ENCODE data around the gene NGFR.

Gene NGFR

DNA sequence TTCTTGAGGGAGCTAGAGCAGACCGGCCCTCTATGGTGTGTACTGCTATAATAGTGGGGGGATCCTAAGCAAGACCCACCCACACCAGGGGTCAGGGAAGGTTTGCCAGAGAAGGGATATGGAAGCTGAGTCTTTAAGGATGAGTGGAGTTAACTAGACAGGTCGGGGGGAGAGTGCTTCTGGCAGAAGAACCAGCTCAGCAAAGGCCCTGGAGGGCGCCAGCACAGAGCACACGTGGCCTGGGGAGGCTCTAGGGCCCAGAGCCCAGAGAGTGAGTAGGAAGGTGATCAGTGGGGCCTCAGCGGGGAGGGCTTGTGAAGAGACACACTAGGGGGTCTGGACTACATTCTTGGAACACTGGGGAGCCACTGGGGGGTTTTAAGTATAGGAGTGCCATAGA, 21.1 kb downstream of the NGFR start:
- DNase-seq (ENCODE audit: low spot score in 2 of 2) (no peak), ATAC-seq (replicated peaks; ENCODE audit: extremely low read depth, poor library complexity, severe bottlenecking) (no peak)
- peaks cover 50% of the 10 kb centered on the region for H3K27me3 Mint-ChIP-seq
- no peaks in the 10 kb centered on the region for H3K4me1 Mint-ChIP-seq
- H3K4me3 Mint-ChIP-seq, result no peak overlapping the region
- H3K36me3 Mint-ChIP-seq (ENCODE audit: insufficient read depth), result peaks cover 4% of the 10 kb centered on the region
- no peak overlapping the region for H3K27ac Mint-ChIP-seq (ENCODE audit: low read depth)
- no peaks in the 10 kb centered on the region for H3K9me3 Mint-ChIP-seq

DNA sequence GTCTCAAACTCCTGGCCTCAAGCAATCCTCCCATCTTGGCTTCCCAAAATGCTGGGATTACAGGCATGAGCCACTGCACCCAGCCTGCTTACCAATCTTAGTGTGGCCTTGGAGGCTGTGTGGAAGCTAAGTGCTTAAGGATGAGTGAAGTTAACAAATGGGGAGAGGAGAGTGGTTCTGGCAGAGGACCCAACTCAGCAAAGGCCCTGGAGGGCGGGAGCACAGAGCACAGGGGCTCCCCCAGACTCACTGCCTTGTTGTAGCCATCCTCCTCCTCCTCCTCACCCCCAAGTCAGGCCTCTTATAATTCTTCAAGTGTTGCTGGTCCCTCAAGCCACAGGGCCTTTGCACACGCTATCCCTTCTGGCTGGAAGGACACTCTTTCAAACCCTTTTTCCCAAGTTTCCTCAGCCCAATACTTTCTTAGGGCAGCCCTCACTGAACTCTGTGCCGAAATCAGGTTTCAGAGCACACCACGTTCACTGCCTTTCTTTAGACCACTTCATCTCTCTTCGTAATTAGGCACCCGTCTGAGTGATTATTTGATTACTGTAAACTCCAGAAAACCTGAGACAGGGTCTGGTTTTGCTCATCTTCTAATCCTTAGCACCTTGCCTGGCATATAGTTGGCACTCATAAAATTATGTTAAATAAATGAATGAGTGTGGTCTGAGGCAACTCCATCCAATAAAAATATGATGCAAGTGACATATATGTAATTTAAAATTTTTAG, 23.4 kb downstream of the NGFR start:
- Mint-ChIP-seq H3K27me3 (peaks cover 44% of the 10 kb centered on the region), H3K9me3 (no peaks in the 10 kb centered on the region), H3K36me3 (ENCODE audit: insufficient read depth) (peaks cover 4% of the 10 kb centered on the region), H3K27ac (ENCODE audit: low read depth) (no peak overlapping the region), H3K4me1 (peaks cover 3% of the 10 kb centered on the region), H3K4me3 (no peak overlapping the region)
- DNase-seq (ENCODE audit: low spot score in 2 of 2) (no peak), ATAC-seq (replicated peaks; ENCODE audit: extremely low read depth, poor library complexity, severe bottlenecking) (no peak)

- no peak for ATAC-seq (replicated peaks; ENCODE audit: extremely low read depth, poor library complexity, severe bottlenecking)
- H3K27me3 Mint-ChIP-seq, result peaks cover 42% of the 10 kb centered on the region
These were observed 24.7 kb downstream of the NGFR start for GRCh38 chr17:49519781-49520180.

GRCh38 chr17:49520386-49521087, 25.4 kb downstream of the NGFR start:
- peaks cover 4% of the 10 kb centered on the region for H3K36me3 Mint-ChIP-seq (ENCODE audit: insufficient read depth)
- H3K27me3 Mint-ChIP-seq, result peaks cover 35% of the 10 kb centered on the region
- no peaks in the 10 kb centered on the region for H3K9me3 Mint-ChIP-seq
- H3K4me3 Mint-ChIP-seq, result no peak overlapping the region
- H3K27ac Mint-ChIP-seq (ENCODE audit: low read depth), result no peak overlapping the region
- no peak for ATAC-seq (replicated peaks; ENCODE audit: extremely low read depth, poor library complexity, severe bottlenecking)
- H3K4me1 Mint-ChIP-seq, result peaks cover 6% of the 10 kb centered on the region
- no peak for DNase-seq (ENCODE audit: low spot score in 2 of 2)

More at GRCh38 chr17:49519781-49520180, 24.7 kb downstream of the NGFR start:
- no peak for DNase-seq (ENCODE audit: low spot score in 2 of 2)
- H3K9me3 Mint-ChIP-seq, result no peaks in the 10 kb centered on the region
- no peak overlapping the region for H3K27ac Mint-ChIP-seq (ENCODE audit: low read depth)
- peaks cover 6% of the 10 kb centered on the region for H3K4me1 Mint-ChIP-seq
- no peak overlapping the region for H3K4me3 Mint-ChIP-seq
- peaks cover 4% of the 10 kb centered on the region for H3K36me3 Mint-ChIP-seq (ENCODE audit: insufficient read depth)

DNA sequence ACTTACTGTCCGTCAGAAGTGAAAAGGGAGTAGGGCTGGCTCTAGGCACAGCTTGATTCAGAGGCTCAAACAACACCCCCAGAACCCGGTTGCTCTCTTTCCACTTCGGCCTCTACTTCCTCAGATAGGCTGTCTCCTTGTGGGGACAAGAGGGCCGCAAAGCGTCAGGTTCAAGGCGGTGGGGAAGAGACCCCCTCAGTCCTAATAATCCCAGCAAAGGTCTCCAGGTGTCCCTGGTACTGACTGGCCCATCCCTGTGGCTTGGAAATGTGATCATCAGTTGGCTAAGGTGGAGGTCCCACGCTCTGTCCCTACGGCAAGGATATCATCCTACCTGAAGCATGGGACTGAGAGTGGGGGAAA, 26.0 kb downstream of the NGFR start:
- H3K9me3 Mint-ChIP-seq, result no peaks in the 10 kb centered on the region
- H3K36me3 Mint-ChIP-seq (ENCODE audit: insufficient read depth), result peaks cover 4% of the 10 kb centered on the region
- H3K27ac Mint-ChIP-seq (ENCODE audit: low read depth), result no peak overlapping the region
- peaks cover 6% of the 10 kb centered on the region for H3K4me1 Mint-ChIP-seq
- ATAC-seq (replicated peaks; ENCODE audit: extremely low read depth, poor library complexity, severe bottlenecking) (no peak), DNase-seq (ENCODE audit: low spot score in 2 of 2) (no peak)
- H3K4me3 Mint-ChIP-seq, result no peak overlapping the region
- peaks cover 30% of the 10 kb centered on the region for H3K27me3 Mint-ChIP-seq

GRCh38 chr17:49521471-49522356, 26.6 kb downstream of the NGFR start:
- H3K4me3 Mint-ChIP-seq, result no peak overlapping the region
- peaks cover 29% of the 10 kb centered on the region for H3K27me3 Mint-ChIP-seq
- no peak overlapping the region for H3K27ac Mint-ChIP-seq (ENCODE audit: low read depth)
- H3K4me1 Mint-ChIP-seq, result peaks cover 6% of the 10 kb centered on the region
- no peaks in the 10 kb centered on the region for H3K9me3 Mint-ChIP-seq
- peaks cover 4% of the 10 kb centered on the region for H3K36me3 Mint-ChIP-seq (ENCODE audit: insufficient read depth)
- ATAC-seq (replicated peaks; ENCODE audit: extremely low read depth, poor library complexity, severe bottlenecking), result no peak
- DNase-seq (ENCODE audit: low spot score in 2 of 2), result no peak

- ATAC-seq (replicated peaks; ENCODE audit: extremely low read depth, poor library complexity, severe bottlenecking) (no peak), DNase-seq (ENCODE audit: low spot score in 2 of 2) (no peak)
- Mint-ChIP-seq H3K9me3 (no peaks in the 10 kb centered on the region), H3K27ac (ENCODE audit: low read depth) (no peak overlapping the region), H3K27me3 (peaks cover 34% of the 10 kb centered on the region), H3K4me1 (peaks cover 6% of the 10 kb centered on the region), H3K4me3 (no peak overlapping the region), H3K36me3 (ENCODE audit: insufficient read depth) (peaks cover 4% of the 10 kb centered on the region)
These were observed 27.3 kb downstream of the NGFR start for GRCh38 chr17:49522357-49522890.

GRCh38 chr17:49523196-49523595, 28.1 kb downstream of the NGFR start:
- ATAC-seq (replicated peaks; ENCODE audit: extremely low read depth, poor library complexity, severe bottlenecking), result no peak
- Mint-ChIP-seq H3K4me3 (no peak overlapping the region), H3K9me3 (no peaks in the 10 kb centered on the region), H3K27me3 (peaks cover 35% of the 10 kb centered on the region), H3K4me1 (peaks cover 6% of the 10 kb centered on the region), H3K27ac (ENCODE audit: low read depth) (no peak overlapping the region), H3K36me3 (ENCODE audit: insufficient read depth) (peaks cover 4% of the 10 kb centered on the region)
- no peak for DNase-seq (ENCODE audit: low spot score in 2 of 2)

DNA sequence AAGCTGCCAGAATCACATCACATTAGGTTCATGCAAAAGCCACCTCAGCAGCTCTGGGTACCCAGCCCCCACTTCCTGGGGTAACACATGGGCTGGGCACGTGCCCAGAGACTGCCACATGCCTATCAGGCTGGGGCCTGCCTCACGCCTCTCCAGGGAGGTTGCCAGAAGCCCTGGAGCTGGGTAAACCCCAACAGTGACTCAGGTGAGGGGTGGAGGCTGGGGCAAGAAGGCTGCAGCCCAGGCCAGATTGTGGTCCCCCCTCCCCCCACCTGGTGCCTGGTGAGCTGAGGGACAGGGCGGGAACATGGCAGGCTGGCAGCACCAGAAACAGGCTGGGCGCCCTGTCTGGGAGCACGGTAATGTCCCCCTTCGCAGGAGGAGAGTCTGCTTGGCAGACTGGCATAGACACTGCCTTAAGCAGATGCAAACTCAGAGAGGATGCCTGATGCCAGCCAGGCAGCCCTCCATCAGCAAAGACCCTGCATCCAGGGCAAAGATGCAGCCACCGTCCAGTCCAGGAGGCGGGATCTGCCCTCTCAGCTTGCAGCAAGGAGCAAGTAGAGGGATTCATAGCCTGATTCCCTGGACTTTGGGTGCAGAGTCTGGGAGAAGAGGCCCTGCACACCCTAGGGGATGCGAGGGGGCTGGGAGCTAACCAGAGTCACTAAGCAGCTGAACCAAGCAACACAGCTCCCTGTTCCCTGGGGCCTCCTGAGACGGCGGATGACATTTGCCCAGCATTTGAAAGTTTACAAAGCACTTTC, 28.8 kb downstream of the NGFR start:
- H3K27me3 Mint-ChIP-seq, result peaks cover 36% of the 10 kb centered on the region
- H3K4me1 Mint-ChIP-seq, result peaks cover 6% of the 10 kb centered on the region
- peak in 1 of 2 donors; percentile 31 for DNase-seq (ENCODE audit: low spot score in 2 of 2)
- no peaks in the 10 kb centered on the region for H3K9me3 Mint-ChIP-seq
- no peak overlapping the region for H3K27ac Mint-ChIP-seq (ENCODE audit: low read depth)
- ATAC-seq (replicated peaks; ENCODE audit: extremely low read depth, poor library complexity, severe bottlenecking), result peak; percentile 82
- H3K4me3 Mint-ChIP-seq, result no peak overlapping the region
- peaks cover 4% of the 10 kb centered on the region for H3K36me3 Mint-ChIP-seq (ENCODE audit: insufficient read depth)

GRCh38 chr17:49524473-49525359, 29.6 kb downstream of the NGFR start:
- Mint-ChIP-seq H3K27ac (ENCODE audit: low read depth) (no peak overlapping the region), H3K36me3 (ENCODE audit: insufficient read depth) (peaks cover 4% of the 10 kb centered on the region), H3K27me3 (peaks cover 45% of the 10 kb centered on the region), H3K4me3 (no peak overlapping the region), H3K4me1 (peaks cover 6% of the 10 kb centered on the region), H3K9me3 (no peaks in the 10 kb centered on the region)
- DNase-seq (ENCODE audit: low spot score in 2 of 2) (no peak), ATAC-seq (replicated peaks; ENCODE audit: extremely low read depth, poor library complexity, severe bottlenecking) (no peak)
